ENCODE results near the gene GJD2. TPM values are rescaled to one million over a fixed set of nuclear protein-coding genes. Genes with fewer than 3 reads are reported as not detected.

Gene GJD2
- total and polyA plus RNA-seq, 2 donors (not counting 1 experiment from before 2014, with no cell fraction given) = not detected

DNA sequence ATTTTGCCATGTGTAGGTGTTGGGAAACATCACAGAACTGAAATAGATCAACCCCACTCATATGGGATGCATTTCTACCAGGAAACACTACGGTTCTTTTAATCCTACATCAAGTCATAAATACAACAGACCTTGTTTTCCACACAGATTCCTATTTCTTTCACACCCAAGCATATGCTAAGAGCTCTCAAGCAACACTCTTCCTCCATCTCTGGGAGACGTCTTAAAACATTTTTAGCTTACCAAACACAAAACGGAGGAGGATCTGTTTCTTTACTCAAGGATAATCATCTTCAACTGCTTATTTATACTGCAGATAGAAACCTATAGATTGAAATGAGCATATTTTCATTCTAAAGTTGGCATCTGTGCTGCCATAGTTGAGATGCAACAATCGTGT, 5.1 kb downstream of the GJD2 start:
- Histone ChIP-seq H3K27me3 (replicated peaks in 1 of 4; ENCODE audit: control extremely low read depth in 1 of 4, control insufficient read depth in 3 of 4, insufficient read depth in 4 of 4, low read length in 3 of 4) (peaks cover 0 to 13% (median 10%) of the 10 kb centered on the region in 4 experiments), H3K9ac (ENCODE audit: low read length) (no peak overlapping the region), H3K27ac (ENCODE audit: low read length in 2 of 2) (no peak overlapping the region), H3K36me3 (replicated peaks in 1 of 2; ENCODE audit: control extremely low read depth in 1 of 2, control insufficient read depth in 1 of 2, extremely low read depth in 1 of 2, insufficient read depth in 2 of 2, low read length in 1 of 2) (no peaks in the 10 kb centered on the region), H4K20me1 (ENCODE audit: control insufficient read depth, insufficient read depth, low read length, poor library complexity, severe bottlenecking) (no peaks in the 10 kb centered on the region), H3K4me2 (replicated peaks; ENCODE audit: low read depth, low read length, poor library complexity, severe bottlenecking) (no peak overlapping the region), H2AFZ (ENCODE audit: insufficient read depth, low read depth, low read length, poor library complexity, severe bottlenecking) (no peak overlapping the region), H3K4me1 (ENCODE audit: control insufficient read depth in 2 of 2, insufficient read depth in 2 of 2, low read length in 2 of 2) (no peaks in the 10 kb centered on the region), H3K79me2 (ENCODE audit: control insufficient read depth, insufficient read depth, low read length) (no peaks in the 10 kb centered on the region), H3K4me3 (ENCODE audit: control extremely low read depth in 1 of 5, extremely low read depth in 1 of 5, insufficient read depth in 1 of 5, low read depth in 2 of 5, low read length in 4 of 5) (no peak overlapping the region), H3K9me3 (ENCODE audit: control extremely low read depth in 1 of 3, control insufficient read depth in 2 of 3, insufficient read depth in 1 of 3, low read length in 2 of 3) (peaks cover 0 to 12% (median 0%) of the 10 kb centered on the region in 3 donors)
- TF ChIP-seq EZH2 (IDR thresholded peaks at IDR 0.05; ENCODE audit: borderline replicate concordance, insufficient read depth, low read depth, low read length, poor library complexity, severe bottlenecking) = no peak
- TF ChIP-seq CTCF (IDR thresholded peaks at IDR 0.05) = no peak
- ATAC-seq (ENCODE audit: low read depth) (no peak), DNase-seq (no peak)
- WGBS (ENCODE audit: insufficient coverage) = 82% methylated on average over 3 of the region's 4 CpGs
- H3K27ac Mint-ChIP-seq = no peak overlapping the region
- ChIA-PET CTCF (no interaction called here), POLR2A (no interaction called here)
- no peak overlapping the region for H3K4me3 Mint-ChIP-seq
- intact Hi-C loops (cut with micrococcal nuclease) = no loop called here
- H3K9me3 Mint-ChIP-seq (ENCODE audit: insufficient read depth) = no peaks in the 10 kb centered on the region
- peaks cover 3% of the 10 kb centered on the region for H3K4me1 Mint-ChIP-seq
- H3K27me3 Mint-ChIP-seq = peaks cover 44% of the 10 kb centered on the region

DNA sequence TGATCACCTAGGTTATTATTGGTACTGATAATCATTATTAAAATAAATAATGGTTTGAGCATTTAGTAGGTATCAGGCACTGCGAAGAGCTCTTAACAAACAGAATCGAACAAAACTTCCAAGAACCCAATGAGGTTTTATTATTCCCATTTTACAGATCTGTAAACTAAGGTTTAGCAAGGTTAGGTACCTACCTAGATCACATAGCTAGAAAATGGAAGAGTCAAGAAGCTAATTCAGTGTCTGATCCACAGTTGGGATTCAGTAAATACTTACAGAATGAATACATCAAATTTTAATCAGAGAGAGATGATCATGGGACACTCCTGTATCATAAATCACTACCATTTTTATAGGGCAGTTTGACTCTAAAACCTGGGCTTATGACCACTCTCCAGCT, 15.5 kb downstream of the GJD2 start:
- WGBS (ENCODE audit: insufficient coverage) = no CpG with 5 or more reads among the region's 2 CpGs
- Mint-ChIP-seq H3K4me1 (no peaks in the 10 kb centered on the region), H3K27me3 (peaks cover 30% of the 10 kb centered on the region), H3K9me3 (ENCODE audit: insufficient read depth) (no peaks in the 10 kb centered on the region), H3K27ac (no peak overlapping the region), H3K4me3 (no peak overlapping the region)
- POLR2A ChIA-PET = no interaction called here
- DNase-seq (no peak), ATAC-seq (ENCODE audit: low read depth) (no peak)
- intact Hi-C loops (cut with micrococcal nuclease) = no loop called here
- CTCF ChIA-PET = no interaction called here
- Histone ChIP-seq H3K36me3 (replicated peaks in 1 of 2; ENCODE audit: control extremely low read depth in 1 of 2, control insufficient read depth in 1 of 2, extremely low read depth in 1 of 2, insufficient read depth in 2 of 2, low read length in 1 of 2) (no peaks in the 10 kb centered on the region), H3K4me3 (ENCODE audit: control extremely low read depth in 1 of 5, extremely low read depth in 1 of 5, insufficient read depth in 1 of 5, low read depth in 2 of 5, low read length in 4 of 5) (no peak overlapping the region), H3K9ac (ENCODE audit: low read length) (no peak overlapping the region), H3K27me3 (replicated peaks in 1 of 4; ENCODE audit: control extremely low read depth in 1 of 4, control insufficient read depth in 3 of 4, insufficient read depth in 4 of 4, low read length in 3 of 4) (peaks cover 0 to 6% (median 0%) of the 10 kb centered on the region in 4 experiments), H3K4me1 (ENCODE audit: control insufficient read depth in 2 of 2, insufficient read depth in 2 of 2, low read length in 2 of 2) (no peaks in the 10 kb centered on the region), H4K20me1 (ENCODE audit: control insufficient read depth, insufficient read depth, low read length, poor library complexity, severe bottlenecking) (no peaks in the 10 kb centered on the region), H3K9me3 (ENCODE audit: control extremely low read depth in 1 of 3, control insufficient read depth in 2 of 3, insufficient read depth in 1 of 3, low read length in 2 of 3) (no peaks in the 10 kb centered on the region), H3K4me2 (replicated peaks; ENCODE audit: low read depth, low read length, poor library complexity, severe bottlenecking) (no peak overlapping the region), H3K79me2 (ENCODE audit: control insufficient read depth, insufficient read depth, low read length) (no peaks in the 10 kb centered on the region), H2AFZ (ENCODE audit: insufficient read depth, low read depth, low read length, poor library complexity, severe bottlenecking) (no peak overlapping the region), H3K27ac (ENCODE audit: low read length in 2 of 2) (no peak overlapping the region)
- TF ChIP-seq EZH2 (IDR thresholded peaks at IDR 0.05; ENCODE audit: borderline replicate concordance, insufficient read depth, low read depth, low read length, poor library complexity, severe bottlenecking) (no peak), CTCF (IDR thresholded peaks at IDR 0.05) (no peak)
